Measurements from ENCODE around the gene SLC6A17.
A peak's percentile ranks its signal among the peaks of the same experiment; 100 is the strongest.

SLC6A17 gene

DNA sequence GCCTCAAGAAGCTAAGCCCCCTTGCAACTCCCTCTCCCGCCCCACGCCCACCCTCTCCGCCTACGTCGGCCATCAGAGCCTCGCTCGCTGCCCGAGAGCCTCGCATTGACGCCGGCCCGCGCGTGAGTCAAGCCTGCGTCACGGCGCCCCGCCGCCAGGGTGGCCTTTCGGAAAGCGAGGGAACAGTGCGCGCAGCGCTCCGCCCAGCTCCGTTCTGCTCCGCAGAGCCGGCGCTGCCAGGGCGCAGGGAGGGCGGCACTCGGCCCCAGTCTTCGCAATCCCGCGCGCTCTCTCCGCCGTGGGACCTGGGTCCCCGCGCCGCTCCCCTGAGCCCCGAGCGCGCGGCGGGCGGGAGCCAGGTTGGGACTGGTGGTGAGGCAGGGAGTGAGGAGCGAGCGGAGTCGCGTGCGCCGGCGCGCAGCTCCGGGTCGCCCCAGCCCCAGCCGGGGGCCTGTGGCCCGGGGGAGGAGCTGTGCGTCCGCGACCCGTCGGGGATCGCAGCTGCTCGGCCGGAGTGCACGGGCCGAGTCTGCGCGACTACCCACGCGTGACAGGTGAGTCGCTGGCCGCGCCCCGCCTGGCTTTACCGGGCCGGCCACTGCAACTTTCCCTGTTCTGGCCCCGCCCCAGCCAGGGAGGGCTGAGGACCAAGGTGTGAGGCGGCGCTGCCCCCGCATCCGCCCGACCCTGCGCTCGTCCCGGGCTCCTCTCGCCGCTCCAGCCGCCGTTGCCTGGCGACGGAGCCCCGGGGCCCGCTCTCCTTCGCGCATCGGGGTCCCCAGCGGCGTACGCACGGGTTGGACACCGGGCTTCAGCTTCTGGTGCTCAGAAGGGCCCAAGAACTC lies at the start of gene SLC6A17:
Gene SLC6A17, plus strand, starts transcription at position 165 of the 845 bp plus-strand sequence. CDS start 16,436 bp downstream, outside the sequence.
- DNase-seq, result no peak

DNA sequence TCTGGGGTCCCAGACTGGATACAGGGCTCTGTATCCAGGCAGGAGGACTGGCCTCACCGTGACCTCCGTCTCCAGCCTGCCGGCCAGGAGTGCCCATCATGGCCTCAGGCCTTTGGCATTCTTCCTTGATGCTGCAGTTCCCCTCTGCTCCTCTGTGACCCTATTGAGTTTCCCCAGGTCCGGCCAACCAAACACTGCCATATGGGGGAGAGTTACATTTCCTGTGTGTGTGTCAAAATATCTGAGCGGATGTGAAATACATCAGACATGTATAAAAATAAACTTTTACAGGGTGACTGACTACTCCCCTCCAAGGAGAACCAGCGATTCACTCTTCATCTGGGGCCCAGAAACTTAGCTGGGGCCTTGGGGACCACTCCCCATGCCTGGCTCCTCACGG lies 48.2 kb upstream of the SLC6A17 start:
- DNase-seq, result no peak

DNA sequence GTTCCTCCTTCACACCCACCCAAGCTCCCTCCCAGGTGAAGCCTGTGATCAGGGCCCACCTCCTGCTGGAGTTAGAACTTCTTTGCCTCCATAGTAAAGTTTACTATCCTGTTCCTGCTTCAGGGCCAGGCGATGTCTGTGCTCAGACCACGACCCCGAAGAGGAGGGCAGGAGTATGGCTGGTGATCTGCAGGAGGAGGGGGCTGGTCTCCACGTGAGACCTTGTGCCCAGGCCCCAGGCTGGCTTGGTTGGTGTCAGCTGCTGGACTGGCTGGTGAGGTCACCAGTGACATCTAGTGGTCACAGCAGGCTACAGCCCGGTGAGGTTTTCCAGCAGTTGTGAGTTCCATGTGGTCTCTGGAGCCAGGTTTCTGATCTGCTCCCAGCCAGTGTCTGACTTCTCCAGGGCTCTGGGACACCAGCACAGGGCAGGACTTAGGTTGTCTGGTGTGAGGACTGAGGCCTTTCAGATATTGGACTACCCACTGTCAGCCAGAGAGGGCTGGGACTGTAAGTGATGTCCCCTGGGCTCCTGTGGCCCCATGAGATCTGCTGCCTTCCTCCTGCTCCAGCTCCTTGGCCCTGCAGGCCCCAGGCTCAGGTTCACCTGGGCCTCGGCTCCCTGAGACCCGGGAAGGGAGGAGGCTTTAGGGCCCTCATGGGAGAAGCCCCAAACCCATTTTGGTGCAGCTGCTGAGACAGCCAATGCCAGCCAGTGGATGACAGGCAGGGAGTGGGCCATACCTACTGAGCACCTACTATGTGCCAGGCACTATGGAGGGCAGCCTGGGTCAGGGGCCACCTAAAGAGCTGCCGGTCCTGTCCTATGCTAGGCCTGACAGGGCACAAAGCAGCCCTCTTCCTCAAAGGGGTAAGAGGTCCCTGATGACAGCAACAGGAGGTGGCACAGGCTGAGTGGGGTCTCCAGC lies 44.0 kb upstream of the SLC6A17 start:
- DNase-seq, result peak; percentile 33

DNA sequence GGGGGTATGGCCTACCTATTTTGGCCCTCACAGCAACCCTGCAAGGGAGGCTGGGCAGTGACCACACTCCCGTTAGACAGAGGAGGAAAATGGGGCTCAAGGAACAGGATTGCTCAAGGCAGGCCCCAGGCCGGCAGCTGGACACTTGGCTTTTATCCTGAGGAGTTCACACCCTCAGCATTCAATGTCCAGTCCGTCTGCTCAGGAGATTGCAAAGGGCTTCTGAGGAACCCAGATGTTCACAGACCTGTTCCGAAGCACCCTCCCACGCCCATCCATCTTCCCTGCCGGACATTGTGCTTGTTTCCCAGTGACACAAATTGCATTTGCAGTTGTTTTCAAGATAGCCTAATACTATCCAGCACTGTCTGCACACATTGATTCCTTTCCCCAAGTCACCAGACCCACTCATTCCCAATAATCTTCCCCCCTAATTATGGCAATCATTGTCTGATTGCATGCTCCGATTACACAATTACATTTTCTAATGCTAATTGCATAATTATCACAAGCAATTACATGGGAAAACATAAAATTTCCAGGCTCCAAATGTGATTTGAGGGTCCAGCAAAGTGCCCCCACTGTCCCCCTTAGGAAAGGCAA lies 42.3 kb upstream of the SLC6A17 start:
- DNase-seq, result no peak

DNA sequence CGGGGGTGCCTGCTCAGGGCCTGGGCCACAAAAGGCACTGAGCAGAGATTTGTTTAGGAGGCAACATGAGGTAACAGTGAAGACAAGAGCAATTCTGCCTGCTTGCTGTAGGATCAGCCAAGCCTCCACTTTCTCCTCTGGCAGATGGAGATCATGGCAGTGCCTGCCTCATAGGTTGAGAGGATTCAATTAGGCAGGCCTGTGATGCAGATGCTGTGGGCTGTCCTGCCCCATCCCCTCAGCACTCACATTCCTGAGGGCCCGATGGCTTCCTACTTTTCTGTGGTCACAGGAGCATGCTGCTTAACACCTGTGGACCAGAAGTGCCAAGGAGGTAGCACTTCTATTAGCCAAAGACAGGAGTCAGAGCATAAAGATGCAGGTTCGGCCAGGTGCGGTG lies 39.2 kb upstream of the SLC6A17 start:
- no peak for DNase-seq

DNA sequence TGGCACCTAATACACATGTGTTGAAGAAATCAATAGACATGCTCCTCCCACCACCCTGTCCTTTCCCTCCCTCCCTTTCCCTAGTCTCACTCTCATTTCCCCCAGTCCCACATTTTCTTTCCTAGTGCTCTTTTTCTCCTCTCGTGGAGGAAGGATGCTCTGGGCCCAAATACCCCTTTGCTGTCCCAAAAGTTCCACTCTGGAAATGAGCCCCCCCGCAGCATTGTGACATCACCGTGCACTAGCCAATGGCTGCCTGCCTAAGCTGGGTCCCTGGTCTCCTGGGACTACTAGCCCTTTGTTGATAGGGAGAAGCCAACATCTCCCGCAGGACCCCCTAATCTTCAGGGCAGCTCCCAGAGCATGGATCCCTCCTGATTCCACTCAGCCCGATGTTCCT lies 38.2 kb upstream of the SLC6A17 start, which contains the start of gene UBL4B:
Gene UBL4B, plus strand, starts transcription at position 301 of the 400 bp plus-strand sequence. Its CDS starts 92 bp downstream, at position 393.
- no peak for DNase-seq

DNA sequence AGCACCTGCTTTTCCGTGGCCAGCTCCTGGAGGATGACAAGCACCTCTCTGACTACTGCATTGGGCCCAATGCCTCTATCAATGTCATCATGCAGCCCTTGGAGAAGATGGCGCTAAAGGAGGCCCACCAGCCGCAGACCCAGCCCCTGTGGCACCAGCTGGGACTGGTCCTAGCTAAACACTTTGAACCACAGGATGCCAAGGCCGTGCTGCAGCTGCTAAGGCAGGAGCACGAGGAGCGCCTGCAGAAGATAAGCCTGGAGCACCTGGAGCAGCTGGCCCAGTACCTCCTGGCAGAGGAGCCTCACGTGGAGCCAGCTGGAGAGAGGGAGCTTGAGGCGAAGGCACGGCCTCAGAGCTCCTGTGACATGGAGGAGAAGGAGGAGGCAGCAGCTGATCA lies 37.6 kb upstream of the SLC6A17 start:
- no peak for DNase-seq

DNA sequence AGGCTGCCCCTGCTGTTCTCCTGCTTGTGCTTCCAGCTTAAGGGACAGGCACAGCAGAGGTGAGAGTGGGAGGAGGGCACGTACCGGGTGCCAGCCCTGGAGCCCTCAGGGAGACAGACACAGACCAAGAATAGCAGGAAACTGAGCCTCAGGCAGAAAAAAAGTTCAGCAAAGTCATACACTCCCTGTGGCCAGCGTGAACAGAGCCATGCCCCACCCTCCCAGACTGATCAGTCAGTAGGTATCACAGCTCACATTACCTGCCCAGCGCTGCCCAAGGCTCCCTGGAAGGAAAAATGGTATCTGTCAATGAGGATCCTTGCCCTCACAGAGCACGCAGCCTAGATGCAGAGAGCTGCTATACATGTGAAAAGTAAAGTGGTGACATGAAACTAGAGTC lies 36.7 kb upstream of the SLC6A17 start:
- DNase-seq, result no peak

DNA sequence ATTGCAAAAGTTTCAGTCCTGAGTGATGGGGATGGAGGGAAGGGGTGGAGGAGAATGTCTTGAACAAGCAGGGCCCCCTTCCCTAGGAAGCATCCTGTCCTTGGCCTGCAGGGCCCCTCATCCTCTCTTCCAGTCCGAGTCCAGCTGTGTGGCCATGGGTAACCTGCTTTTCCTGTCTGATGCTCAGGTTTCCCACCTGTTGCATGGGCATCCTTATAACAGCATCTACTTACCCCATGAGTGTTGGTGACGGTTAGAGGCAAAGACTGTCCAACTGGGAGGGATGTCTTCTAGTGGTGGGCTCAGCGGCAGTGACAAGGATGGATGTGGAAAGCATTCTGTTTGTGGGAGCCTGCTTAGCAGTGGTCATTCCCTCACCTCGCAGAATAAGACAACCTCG lies 36.1 kb upstream of the SLC6A17 start:
- no peak for DNase-seq

DNA sequence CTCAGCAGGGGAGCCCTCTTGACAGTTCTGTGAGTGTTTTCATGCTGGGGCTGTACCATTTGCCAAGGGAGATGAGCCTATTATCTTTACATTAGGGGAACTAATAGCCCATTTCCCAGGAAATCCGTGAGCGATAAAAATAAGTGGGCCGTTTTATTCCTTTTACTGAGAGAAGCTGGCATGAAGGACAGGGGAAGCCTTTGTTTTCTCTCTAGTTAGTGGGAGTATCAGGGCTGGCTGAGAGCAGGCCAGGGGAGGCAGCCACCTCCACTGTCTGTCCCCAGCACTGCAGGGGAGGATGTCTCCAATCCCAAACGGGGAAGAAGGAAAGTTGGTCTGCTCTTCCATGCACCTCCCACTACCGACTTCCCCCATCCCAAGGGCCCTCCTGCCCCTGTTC lies 35.5 kb upstream of the SLC6A17 start:
- DNase-seq, result no peak

DNA sequence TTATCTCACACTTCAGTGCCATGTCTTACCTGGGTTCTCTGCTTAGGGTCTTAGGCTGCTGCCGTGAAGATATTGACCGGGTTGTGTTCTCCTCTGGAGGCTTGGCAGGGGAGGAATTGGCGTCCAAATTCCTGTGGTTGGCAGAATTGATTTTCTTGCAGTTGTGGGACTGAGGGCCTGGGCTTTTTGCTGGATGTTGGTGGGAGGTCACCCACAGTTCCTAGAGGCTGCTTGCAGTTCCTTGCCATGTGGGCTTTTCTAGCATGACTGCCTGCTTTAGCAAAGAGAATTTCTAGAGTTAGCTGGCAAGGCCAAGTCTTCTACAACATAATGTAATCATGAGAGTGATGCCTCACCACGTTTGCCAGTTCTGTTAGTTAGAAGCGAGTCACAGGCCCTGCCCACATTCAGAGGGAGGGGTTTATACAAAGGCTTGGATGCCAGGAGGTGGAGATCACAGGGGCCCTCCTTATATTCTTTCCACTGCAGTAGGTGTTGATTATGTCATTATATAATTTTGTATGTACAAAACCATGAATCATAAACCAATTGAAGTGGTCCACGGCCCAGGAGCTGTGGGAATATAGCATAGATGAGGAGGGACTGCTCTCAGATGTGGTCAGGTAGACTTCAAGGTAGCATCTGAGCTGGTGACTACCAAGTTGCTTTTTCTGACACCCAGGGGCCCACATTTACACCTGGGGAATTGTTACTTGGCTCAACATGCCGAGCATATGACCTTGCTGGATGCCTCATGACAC lies 31.5 kb upstream of the SLC6A17 start:
- DNase-seq, result no peak

DNA sequence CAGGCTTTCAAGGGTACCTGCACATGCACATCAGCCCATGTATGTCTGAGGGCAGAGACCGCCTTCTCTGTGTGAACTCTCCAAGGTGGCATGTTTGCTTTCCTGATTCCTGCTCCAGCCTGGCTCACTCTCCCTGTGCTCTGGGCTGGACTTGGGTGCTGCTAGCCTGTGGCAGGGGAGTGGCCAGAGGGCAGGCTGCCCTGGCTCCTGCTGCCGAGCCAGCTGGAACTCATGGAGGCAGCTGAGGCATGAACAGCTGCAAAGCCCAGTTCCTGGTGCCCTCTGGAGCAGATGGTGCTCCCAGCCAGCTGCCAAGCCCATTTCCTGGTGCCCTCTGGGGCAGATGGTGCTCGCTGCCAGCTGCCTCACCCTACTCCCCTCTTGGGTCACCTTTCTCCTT lies 30.5 kb upstream of the SLC6A17 start:
- no peak for DNase-seq

DNA sequence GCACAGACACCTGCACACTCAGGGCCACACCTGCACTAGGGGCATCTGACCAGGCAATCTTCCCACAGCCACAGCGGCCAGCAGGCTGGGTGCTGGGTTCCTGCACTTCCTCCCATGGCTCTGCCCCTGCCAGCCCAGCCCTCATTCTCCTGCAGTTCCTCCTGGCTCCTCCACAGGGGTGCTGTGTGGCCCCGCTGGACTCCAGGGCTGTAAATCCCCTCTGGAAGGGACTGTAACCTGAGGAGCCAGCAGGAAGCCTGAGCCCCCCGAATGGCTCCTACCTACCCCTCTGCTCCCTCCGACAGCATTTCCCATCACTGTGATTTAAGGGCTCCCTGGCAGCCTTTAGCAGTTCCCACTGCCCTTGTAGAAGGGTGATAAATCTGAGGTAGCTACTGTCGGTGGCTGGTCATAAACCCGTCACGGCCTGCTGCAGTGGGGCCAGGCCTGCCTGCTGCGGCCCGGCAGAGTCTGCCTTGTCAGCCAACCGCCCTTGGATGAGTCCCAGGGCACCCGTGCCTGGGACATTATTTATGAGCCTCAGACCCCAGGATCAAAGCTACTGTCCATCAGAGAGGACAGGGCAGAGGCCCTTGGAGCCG lies 29.2 kb upstream of the SLC6A17 start:
- DNase-seq, result no peak

DNA sequence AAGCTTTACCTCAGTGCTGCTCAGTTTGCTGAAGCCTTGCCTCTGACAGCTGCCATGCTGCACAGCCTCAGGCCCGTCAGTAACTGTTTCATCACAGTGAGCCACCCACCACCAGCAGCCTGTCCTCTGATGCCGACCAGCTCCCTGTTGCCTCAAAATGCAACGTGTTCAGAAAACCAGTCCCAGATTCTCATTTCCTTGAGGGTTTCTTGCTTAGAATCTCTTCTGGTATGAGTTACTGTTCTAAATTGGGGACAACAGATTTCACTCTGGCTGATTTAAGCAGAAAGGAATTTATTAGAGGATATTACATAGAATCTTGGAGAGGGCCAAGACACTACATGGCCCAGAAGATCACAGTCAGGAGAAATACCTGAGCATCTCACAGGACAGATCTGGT lies 27.1 kb upstream of the SLC6A17 start:
- no peak for DNase-seq

DNA sequence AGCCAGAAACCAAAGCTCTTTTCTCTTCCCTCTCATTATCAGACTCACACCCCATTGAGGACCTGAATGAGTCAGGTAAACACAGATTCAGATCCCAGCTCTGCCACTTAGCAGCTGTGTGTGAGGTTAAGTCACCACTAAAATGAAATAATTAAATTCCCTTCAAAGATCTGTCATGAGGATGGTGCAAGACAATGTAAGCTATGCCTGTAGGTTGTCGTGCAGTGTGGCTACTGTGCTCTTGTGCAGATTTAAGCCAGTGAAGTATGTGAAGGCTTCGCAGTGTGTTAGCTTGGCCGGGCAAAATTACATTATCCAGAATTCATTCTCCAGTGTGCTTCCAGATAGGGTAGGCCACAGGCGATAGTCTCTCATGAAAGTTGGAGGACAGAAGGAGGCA lies 24.5 kb upstream of the SLC6A17 start:
- DNase-seq, result no peak

DNA sequence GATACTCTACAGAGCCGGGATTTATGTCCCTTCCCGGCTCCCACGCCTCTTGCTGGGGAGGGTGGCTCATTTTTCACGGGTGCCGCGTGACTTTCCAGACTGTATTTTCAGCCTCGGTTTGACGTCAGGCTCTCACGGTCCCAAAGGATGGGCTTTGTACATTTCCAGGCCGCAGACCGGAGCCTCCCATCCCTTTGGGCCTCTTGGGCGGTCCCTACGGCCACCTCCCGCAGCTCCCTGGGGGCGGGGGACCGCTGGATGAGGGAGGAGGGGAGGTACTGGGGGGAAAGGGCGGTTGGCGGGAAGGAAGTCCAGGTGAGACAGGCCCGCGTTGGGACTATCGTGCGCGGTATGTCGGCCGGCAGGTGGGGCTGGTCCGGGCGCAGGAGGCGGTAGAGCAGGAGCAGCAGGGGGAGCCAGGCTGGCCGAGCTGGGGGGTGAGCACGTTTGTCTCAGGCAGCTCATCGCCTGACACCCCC lies 20.1 kb upstream of the SLC6A17 start:
- DNase-seq, result no peak

DNA sequence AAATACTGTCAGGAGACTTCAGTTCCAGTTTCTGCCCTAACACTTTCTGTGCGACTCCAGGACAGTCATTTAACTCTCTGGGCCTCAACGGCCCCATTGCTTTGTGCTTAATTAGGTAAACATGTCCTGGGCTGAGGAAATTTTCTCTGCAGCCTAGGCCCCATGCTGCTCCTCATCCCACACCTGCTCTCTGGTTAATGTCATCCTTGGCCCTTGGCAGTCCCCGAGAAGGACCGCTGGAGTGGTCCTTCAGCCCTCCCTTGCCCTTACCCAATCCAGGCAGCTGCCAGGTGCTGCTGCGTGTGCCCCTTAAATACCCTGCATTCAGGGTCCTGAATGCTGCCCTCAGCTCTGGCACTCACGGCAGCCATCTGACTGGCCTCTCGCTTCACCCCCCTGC lies 19.3 kb upstream of the SLC6A17 start:
- no peak for DNase-seq

DNA sequence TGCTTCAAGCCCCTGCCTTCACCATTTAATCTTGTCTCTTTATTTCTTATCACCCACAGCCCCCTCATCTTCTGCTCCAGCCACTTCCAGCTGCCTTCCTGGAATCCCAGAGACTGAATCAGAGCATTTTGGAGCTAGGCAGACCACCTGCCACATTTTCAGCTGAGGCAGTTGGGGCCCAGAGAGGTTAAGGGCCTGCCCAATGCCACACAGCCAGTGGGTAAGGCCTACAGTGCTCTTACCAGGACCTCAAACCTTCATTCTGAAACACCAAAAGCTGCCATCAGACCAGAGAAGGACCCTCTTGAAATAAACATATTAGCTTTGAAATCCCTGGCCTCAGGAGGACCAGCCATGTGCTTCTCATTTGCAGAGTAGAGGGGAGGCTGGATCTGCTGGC lies 17.6 kb upstream of the SLC6A17 start:
- no peak for DNase-seq

DNA sequence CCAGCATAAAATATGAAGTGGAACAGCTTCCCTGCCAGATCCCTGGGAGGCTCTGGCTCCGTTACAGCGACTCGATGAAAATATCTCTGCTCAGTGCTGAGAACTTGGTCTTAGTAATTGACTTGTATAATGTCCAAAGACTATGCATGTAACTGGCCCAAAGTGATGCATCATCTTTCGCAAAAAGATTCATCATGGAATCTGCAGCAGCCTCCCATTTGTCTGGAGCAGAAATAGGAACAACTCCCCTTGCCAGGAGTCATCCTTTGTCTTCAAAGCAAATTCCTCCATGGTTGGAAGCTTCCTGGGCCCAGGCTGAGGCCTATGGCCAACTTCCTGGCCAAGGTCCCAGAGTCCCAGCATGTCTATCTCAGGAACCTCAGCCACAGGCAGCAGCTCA lies 16.9 kb upstream of the SLC6A17 start:
- DNase-seq, result no peak

DNA sequence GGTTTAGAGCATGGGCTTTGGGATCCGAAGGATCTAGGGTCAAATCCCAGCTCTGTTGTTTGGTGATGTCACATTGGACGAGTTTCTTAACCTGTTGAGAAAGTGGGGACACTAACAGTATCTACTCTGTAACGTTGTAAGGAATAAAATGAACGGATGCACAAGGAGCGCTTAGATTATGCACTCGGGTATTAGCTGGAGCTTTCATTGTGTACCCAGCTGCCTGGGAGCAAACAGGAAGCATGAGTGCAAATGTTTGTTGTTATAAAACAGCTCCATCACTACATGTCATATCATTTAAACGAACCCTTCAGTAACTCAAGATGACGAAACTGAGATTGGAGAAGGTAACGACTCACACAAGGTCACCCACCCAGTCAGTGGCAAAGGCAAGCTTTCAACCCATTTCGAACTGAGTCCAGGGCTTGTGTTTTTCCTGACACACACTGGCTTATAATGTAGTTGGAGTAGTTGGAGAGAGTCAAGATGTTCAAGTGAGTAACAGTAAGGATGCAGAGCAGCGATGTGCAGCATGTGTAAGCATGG lies 16.2 kb upstream of the SLC6A17 start:
- DNase-seq, result no peak

DNA sequence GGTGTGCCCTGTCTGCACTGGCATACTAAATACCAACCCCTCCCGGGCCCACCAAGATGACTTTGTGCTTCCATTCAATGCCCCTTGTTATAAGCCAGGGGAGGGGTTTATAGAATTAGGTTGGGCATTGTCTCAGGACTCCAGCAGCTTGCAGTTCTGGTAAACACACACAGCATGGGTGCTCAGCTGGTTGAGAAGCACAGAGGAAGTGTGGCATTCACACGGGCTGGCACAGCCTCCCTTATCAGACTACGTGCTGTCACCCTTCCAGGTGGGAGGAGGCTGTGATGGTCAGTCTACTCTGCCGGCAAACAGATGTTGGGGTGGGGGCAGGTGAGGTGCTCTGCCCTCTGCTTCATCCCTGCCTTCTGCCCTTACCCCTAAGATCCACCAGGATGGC lies 15.0 kb upstream of the SLC6A17 start:
- DNase-seq, result no peak

DNA sequence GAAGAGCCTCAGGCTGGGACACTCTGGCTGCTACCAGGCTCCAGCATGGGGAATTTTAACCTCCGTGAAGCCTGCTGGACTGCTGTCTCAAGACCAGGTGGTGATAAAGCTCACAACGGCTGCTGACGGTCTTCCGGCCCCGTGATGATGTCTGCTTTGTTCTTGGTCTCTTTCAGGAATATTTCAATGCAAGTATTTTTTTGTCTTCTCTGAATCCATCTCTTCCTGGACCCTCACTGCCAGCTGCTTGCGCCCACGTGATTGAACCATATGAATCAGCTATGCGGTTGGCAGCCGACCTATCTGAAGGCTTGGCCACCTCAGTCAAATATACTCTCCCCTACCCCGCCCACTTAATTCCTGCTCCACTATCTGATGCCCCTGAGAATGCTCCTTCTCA lies 14.6 kb upstream of the SLC6A17 start:
- no peak for DNase-seq
